ENCODE results near the gene LRRC34.

Gene LRRC34, protein sequence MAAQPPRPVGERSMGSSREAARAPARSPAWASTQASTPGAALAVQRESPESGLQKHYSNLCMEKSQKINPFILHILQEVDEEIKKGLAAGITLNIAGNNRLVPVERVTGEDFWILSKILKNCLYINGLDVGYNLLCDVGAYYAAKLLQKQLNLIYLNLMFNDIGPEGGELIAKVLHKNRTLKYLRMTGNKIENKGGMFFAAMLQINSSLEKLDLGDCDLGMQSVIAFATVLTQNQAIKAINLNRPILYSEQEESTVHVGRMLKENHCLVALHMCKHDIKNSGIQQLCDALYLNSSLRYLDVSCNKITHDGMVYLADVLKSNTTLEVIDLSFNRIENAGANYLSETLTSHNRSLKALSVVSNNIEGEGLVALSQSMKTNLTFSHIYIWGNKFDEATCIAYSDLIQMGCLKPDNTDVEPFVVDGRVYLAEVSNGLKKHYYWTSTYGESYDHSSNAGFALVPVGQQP

DNA sequence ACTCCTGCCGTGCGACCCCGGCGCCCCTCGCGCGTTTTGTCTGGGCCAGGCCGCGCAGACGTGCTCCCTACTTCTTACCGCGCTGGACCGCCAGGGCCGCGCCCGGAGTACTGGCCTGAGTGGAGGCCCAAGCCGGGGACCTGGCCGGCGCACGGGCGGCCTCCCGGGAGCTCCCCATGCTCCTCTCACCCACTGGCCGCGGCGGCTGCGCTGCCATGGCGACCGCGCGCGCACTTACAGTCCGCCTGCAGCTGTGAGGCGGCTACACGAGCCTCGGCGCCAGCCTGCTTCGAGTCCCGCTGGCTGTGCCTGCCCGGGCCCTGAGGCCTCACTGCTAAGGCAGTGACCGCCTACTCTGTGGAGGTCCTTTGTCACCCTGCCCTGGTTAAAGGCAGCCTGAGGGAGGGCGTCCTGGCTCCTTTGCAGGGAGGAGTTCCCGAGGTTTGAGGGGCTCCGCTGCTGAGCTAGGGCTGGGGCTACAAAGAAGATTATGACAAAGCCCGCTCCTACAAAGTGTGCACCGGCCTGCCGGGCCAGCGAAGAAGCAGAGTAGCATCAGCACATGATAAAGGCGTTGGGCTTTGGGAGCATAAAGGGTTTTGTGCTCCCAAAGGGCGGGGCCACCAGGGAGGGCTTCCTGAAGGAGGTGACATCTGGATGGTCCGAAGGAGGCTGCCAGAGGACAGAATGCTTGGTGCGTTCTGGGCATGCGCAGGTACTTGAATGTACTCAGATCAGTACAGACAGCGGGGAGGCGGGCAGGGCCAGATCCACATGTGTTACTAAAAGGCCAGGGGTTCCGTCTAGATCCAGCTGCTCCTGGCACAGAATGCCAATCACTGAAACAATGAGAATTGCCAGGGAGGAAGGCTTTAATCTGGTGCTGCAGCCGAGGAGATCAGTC lies at the start of gene LRRC34, which contains the start of gene LRRIQ4:
TSS of gene LRRC34 (minus strand) at position 573 of the 904 bp plus-strand sequence. CDS start at position 217, 356 bp downstream.
TSS of gene LRRIQ4 (plus strand) at position 539 of the 904 bp plus-strand sequence. CDS start 9,052 bp downstream, outside the sequence.
- peak; percentile 74 for DNase-seq

DNA sequence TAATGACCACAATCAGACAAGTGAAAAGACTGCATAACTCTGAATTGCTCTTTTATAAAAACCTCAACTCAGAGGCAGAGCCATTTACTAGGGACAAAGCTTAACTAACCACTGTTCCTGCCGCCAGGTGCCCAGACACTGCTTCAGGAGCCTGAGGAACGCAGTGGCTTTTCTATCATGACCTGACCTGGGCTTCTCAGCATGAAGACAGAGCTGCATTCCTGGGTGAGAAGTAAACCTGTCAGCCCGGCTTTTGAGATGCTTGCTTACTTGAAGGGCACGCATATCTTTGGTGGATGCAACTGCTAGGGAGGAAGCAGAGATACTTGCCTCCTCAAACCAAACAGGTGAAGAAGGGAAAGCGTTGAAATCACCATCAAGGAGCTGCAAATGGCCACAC lies 49.2 kb upstream of the LRRC34 start:
- no peak for DNase-seq

DNA sequence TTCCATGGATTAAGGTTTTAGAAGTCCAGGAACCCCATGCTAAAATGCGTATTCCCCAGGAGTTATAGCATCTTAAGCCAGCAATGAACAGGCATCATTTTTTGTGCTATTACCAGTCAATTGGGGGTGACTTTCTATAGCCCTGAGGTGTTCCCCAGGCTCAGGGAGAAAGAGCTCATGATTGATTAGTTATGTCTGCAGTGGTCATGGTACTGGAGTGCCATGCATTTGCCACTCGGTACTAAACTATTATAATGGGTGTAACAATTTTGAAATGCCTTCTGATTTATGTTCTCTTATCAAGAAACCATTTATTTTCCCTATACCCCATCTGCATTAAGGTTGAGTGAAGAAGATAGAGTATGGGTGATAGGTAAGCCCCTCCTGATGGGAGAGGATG lies 45.1 kb upstream of the LRRC34 start:
- DNase-seq: no peak

DNA sequence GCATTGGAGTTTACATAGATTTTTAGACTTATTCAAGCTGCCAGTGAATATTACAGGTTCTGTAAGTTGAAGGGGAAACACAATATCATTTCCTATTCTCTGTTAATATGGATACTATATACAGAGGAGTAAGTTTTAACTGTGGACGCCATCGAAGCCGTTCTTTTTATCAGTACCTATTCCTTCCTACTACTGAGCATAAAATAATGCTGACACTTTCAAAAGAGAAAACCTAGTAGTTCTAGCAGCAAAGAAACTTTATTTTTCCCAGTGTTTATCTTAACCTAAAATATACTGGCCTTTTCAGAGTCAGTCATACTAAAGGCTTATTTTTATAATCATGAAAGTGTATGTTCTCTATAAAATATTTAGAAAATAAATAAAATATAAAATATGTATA lies 42.8 kb upstream of the LRRC34 start:
- DNase-seq: no peak

DNA sequence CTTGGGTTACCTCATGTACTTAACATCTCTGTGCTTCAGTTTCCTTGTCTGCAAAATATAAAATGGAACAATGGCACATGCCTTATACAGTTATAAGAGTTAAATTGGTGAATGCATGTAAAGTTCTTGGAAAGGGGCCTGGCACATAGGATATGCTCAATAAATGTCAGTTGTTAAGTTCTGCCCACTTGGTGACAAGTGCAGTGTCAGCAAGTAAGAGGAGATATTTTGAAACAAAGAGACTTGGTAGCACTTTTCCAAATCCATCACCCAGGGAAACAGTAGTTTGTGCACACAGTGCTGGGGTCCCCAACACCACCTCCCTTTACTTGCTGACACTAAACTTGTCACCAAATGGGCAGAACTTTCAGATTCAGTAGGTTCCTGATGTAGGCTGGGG lies 37.9 kb upstream of the LRRC34 start:
- no peak for DNase-seq

DNA sequence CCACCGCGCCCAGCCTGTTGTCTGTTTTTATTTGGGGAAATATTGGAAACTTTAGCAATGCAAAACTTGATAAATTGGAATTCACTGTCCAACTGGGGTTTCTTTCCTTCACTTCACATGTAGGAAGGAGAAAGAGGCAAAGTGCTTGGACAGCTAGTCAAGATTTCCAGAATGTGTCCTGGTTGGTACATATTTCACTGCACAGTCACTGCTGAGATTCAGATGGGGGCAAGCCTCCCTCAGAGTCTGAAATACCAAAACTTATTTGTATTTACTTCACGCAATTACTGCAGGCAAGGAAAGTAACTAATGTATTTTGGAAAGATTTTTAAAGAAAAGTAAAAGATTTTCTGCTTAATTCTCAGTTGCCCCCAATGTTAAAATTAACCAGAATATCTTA lies 36.0 kb upstream of the LRRC34 start:
- no peak for DNase-seq

DNA sequence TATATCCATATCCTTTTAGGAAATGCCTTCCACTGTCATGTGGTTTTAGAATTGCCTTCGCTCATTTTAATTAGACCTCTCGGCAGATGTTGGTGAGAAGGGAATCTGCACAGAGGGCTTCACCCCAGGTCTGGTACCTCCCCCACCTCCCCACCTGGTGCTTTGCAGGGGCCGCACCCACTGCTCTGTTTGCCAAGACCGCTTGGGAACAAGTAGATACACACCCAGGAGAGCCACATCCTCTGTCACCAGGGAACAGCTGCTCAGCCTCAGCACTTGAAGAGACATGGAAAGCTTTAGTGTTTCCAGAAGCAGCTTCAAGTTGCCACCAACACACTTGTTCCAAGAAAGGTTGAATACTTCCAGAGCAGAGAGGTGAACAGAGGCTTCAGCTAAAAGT lies 35.2 kb upstream of the LRRC34 start:
- DNase-seq: no peak

DNA sequence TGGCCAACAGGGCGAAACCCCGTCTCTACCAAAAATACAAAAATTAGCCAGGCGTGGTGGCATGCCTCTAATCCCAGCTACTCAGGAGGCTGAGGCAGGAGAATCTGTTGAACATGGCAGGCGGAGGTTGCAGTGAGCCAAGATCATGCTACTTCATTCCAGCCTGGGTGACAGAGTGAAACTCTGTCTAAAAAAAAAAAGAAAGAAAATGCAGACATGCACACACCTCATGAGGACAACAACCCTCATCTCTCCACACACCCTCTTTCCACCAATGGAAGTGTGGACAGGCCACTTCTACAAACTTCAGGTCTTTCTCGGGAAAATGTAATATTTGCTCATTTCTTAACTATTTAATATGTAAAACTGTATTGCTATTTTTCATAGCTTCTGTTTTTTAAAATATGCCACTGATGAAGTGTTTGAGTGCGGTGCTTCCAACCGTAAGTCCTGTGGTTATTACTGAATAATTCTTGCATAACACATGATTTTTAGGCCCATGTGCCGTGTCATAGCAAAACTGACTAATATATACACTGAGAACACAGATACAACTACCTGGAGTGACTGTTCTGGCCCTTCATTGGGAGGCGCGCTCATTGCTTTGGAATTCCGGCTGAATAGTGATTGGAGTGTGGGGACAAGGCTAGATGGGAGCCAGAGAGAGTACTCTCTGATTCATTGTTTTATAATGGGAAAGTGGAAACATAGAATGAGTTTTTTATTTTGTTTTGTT lies 33.9 kb upstream of the LRRC34 start:
- DNase-seq: no peak

DNA sequence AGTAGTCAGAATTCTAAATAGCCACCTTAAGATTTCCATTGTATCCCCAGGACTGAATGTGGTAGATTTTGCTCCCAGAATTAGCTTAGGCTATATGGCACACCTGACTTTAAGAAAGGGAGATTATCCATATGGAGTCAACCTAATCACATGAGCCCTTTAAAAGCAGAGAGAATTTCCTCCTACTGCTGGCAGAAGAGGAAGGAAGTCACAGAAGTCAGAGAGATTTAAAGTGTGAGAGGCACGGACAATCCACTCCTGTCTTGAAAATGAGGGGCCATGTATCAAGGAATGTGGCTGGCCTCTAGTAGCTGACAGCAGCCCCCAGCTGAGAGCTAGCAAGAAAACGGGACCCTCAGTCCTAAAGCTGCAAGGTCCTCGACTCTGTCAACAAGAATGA lies 30.3 kb upstream of the LRRC34 start:
- no peak for DNase-seq

DNA sequence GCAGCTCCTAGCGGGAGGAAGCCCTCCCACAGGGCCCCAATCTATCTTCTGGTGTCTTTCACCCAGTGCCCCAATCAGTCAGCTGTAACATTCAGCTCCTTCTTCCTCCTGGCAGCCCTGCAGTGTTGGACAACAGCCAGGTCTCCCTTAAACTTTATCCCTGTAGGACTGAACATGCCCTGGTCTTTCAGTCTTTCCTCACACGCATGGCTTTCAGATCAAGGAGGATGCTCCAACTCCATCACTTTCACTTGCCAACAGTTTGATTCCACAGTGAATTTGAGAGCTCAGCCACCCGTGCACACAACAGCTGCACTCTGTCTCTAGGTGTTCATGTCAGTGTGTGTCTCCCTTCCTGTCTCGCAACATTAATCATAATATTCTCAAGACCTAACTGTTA lies 28.5 kb upstream of the LRRC34 start:
- DNase-seq: no peak

DNA sequence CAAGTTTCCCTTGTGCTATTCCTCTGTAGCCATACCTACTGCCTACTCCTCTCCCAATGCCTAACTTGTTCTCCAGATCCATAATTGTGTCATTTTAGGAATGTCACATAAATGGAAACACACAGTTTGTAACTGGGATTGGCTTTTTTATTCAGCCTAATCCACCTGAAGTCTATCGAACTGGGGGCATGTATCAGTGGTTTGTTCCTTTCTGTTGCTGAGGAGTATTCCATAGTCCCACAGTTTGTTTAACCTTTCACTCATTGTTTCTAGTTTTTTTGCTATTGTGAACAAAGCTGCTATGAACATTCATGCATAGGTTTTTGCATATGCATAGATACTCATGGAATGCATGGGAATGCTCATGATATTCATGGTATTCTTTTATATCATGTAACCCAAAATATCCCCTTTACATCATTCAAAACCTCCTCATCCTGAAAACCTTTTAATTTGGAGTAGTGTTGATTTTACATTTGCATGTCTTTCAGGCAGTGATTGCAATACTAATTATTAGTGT lies 25.9 kb upstream of the LRRC34 start:
- DNase-seq: no peak

DNA sequence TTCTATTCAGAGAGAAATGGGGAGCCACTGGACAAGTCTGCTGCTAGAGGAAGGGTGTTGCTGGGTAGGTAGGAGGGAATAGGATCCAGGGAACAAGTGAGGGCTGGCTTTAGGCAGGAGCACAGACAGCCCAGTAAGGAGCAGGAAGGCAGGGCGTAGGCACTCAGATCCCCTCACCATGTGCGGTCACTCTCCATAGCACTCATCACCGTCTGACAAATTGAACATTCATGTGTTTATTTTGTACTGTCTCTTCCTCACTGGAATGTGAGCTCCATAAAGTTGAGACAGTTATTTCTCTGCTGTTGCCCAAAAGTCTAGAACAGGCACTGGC lies 24.2 kb upstream of the LRRC34 start:
- DNase-seq: no peak

DNA sequence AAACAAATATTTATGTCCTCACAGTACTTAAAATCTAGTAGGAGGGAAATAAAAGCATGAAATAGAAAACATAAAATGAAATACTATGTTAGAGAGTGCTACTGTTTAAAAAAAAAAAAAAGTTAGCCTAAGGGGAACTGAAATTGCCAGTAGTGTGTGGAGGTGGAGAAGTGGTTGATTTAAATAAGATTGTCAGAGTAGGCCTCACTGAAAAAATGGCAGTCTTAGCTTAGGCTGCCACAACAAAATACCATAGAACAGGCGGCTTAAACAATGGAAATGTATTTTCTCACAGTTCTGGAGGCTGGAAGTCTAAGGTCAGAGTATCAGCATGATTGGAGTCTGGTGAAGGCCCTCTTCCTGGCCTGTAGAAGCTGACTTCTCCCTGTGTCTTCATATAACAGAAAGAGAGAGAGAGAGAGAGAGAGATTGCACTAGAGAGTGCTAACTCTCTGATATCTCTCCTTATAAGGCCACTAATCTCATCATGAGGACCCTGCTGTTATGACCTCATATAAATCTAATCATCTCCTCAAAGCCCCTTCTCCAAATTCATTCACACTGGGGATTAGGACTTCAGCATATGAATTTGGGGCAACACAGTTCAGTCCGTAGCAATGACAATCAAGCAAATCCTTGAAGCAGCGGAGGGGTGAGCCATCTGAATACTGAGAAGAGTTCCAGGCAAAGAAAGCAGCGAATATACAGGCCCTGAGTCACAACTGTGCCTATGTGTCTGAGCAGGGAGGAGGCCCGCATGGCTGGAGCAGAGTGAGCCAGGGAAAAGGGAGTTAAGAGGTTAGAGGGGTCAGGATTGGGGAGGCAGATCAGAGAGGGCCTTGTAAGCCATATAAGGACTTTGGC lies 23.6 kb upstream of the LRRC34 start:
- no peak for DNase-seq

DNA sequence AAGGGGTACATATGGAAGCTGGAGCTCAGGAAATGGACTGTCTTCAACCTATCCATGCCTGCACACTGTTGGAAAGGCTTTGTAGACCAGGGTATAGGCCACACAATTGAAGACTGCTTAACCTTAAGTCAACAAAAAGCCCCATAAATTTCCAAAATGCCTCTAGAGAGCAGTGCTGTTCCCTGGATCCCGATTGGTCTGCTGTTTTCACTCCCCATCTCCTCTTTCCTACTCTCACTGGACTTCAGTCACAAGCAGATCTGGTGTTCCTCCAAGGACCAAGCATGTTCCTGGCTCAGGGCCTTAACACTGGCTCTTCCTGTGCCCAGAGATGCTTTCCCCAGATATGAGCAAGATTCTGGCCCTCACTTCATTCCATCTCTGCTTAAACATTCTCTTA lies 22.8 kb upstream of the LRRC34 start:
- DNase-seq: no peak

DNA sequence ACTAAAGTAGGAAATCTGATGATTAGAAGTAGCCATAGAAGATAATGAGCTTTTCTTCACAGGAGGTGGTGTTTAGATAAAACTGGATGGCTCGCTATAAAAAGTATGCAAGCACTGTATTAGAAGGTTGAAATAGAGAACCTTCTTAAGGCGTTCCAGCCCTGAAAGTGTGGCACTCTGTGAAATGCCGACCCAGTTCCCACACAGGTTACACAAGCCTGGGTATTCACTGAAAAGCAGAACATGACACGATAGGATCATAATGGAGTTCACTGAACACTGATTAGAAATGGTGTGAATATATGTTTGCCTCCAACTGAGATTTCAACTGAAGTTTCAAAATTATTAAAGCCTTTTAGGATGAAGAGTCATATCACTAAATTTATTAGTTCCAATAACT lies 15.0 kb upstream of the LRRC34 start:
- DNase-seq: no peak

DNA sequence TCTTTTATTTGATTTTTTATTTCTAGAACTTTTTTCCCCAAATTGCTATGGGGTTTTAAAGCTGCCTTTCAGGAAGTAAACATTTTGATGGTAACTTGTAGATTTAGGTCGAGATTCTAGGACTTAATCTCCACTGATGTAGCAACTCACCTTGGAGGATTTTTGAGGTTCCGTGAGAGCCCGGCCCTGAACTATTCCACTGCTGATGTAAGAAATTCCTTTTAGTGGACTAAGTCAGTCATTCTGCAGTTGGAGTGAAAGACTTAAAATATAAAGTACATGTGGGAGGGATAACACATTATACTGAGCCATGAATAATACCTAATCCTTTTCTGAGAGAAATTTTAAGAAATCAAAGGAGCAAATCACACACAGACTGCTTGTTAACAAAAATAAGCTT lies 12.6 kb upstream of the LRRC34 start:
- DNase-seq: no peak

DNA sequence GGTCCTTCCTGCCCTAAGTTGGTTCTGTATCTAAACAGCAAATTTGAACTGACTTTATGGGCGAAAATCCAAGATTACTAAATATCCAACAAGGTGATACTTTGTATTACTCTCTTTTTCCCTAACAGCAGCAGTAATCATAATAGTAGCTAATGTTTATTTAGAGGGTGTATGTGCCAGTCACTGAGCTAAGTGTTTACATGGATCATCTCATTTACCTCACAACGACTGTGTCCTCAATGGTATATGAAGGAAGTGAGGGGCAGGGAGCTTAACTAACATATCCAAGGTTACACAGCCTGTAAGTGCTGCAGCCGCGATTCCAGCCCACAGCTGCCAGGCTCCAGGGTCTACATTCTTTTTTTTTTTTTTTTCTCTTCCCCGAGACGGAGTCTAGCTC lies 10.3 kb upstream of the LRRC34 start:
- no peak for DNase-seq

DNA sequence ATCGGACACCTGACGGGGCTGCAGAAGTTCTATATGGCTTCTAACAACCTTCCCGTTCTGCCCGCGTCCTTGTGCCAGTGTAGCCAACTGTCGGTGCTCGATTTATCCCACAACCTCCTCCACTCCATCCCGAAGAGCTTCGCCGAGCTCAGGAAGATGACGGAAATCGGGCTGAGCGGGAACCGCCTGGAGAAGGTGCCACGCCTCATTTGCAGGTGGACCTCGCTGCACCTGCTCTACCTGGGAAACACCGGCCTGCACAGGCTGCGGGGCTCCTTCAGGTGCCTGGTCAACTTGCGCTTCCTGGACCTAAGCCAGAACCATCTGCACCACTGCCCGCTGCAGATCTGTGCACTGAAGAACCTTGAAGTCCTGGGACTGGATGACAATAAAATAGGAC lies 9.8 kb upstream of the LRRC34 start:
- no peak for DNase-seq

DNA sequence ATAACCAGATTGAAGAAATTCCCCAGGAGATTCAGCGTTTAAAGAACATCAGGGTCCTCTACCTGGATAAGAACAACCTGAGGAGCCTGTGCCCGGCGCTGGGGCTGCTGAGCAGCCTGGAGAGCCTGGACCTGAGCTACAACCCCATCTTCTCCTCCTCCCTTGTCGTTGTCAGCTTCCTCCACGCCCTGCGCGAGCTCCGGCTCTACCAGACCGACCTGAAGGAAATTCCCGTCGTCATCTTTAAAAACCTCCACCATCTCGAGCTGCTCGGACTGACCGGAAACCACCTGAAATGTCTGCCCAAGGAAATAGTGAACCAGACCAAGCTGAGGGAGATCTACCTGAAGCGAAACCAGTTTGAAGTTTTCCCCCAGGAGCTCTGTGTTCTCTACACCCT lies 9.4 kb upstream of the LRRC34 start:
- DNase-seq: no peak

DNA sequence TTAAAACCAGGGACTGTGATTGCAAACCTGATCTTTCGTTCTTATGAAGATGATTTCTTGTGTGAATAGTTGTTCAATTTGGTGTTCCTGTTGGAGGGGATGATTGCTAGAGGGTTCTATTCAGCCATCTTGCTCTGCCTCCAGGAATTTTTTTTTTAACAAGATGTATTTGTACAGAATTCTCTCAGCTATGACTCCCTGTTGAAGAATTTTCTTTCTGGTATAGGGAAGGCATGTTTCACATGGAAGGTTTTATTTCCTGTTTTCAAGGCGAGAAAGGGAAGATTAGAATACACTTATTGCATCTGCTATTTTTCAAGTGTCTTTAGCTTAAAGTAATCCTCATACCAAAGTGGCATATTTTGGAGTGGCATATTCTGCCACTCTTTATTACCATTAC lies 5.6 kb upstream of the LRRC34 start:
- DNase-seq: no peak

DNA sequence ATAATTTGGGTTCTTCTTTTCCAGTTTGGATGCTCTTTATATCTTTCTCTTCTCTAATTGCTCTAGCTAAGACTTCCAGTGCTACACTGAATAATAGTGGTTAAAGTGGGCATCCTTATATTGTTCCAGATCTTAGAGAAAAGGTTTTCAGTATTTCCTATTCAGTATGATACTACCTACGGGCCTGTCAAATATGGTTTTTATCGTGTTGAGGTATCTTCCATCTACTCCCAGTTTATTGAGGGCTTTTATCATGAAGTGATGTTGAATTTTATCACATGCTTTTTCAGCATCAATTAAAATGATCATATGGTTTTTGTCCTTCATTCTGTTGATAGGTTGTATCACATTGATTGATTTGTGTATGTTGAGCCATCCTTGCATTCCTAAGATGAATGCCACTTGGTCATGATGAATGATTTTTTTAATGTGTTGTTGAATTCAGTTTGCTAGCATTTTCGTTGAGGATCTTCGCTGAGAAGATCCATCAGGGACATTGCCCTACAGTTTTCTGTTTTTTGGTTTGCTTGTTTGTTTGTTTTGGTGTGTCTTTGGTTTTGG lies 3.0 kb upstream of the LRRC34 start:
- DNase-seq: no peak
